GM12865 (cell line): ENCODE results near the gene ADIG.

Experiments
- DNase-seq: peaks from one replicate; pipeline ENCODE4 v3.0.0; 2010; ENCODE audit warnings: low read depth
- H3K4me3 ChIP-seq: 2 replicates; pipeline ENCODE4 v1.5.1; 2011; ENCODE audit warnings: mild to moderate bottlenecking, low read depth, low read length, control low read depth
- TF ChIP-seq, protein P1 (sequence below): IDR thresholded peaks from 2 replicates; pipeline ENCODE4 v1.5.1; 2011; ENCODE audit warnings: low read length, control low read depth, low read depth, inconsistent platforms; ENCODE audit not compliant: insufficient read depth; ENCODE audit errors: missing control alignments

Gene ADIG

DNA sequence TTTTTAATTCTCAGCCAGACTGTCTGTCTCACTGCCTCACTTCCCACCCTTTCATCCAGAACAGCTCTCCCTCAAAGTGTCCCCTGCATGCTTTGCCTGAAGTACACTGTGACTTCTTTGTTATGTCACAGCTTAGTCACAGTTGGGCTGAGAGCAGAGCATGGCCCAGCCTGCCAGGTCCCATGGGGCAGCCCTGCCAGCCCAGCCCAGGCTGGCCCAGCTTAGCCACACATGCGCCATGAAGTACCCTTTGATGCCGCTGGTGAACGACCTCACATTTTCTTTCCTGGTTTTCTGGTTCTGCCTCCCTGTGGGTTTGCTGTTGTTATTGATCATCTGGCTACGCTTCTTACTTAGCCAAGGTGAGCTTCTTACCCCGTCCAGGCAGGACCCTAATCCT, at the start of gene ADIG:
ADIG (plus strand) TSS at position 185 of the 400 bp plus-strand sequence; CDS start at position 239, 54 bp downstream.
- DNase-seq: no peak
- no peak within 1 kb of the TSS for H3K4me3 ChIP-seq
- TF ChIP-seq, protein P1, sequence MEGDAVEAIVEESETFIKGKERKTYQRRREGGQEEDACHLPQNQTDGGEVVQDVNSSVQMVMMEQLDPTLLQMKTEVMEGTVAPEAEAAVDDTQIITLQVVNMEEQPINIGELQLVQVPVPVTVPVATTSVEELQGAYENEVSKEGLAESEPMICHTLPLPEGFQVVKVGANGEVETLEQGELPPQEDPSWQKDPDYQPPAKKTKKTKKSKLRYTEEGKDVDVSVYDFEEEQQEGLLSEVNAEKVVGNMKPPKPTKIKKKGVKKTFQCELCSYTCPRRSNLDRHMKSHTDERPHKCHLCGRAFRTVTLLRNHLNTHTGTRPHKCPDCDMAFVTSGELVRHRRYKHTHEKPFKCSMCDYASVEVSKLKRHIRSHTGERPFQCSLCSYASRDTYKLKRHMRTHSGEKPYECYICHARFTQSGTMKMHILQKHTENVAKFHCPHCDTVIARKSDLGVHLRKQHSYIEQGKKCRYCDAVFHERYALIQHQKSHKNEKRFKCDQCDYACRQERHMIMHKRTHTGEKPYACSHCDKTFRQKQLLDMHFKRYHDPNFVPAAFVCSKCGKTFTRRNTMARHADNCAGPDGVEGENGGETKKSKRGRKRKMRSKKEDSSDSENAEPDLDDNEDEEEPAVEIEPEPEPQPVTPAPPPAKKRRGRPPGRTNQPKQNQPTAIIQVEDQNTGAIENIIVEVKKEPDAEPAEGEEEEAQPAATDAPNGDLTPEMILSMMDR: no peak

DNA sequence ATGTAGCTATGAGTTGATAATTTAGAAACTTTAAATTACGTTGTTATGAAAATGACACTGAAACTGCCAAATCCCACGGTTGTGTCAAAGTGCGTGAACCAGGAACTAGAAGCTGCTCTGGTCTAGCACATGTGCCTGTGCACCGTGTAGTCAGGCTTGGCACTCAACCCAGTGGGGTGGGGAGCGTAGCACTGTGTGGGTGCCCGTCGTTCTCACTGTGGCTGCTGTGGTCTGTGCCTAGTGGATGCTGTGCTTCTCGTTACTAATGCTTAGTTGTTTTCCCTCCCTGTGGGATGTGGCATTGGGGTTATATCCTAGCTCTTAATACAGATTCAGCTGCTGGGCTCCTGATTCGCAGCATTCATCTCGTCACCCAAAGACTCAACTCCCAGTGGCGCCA, 46.2 kb upstream of the ADIG start:
- TF ChIP-seq, protein P1: no peak
- DNase-seq: peak; percentile 2
- H3K4me3 ChIP-seq: no peak overlapping the region

- TF ChIP-seq, protein P1: no peak
- no peak overlapping the region for H3K4me3 ChIP-seq
- no peak for DNase-seq
Measured at GRCh38 chr20:38536310-38536709, 44.7 kb upstream of the ADIG start.

- DNase-seq: no peak
- no peak overlapping the region for H3K4me3 ChIP-seq
- TF ChIP-seq, protein P1: no peak
Measured at GRCh38 chr20:38537176-38537575, 43.8 kb upstream of the ADIG start.

GRCh38 chr20:38538789-38539188, 42.2 kb upstream of the ADIG start:
- no peak for DNase-seq
- TF ChIP-seq, protein P1: no peak
- no peak overlapping the region for H3K4me3 ChIP-seq

DNA sequence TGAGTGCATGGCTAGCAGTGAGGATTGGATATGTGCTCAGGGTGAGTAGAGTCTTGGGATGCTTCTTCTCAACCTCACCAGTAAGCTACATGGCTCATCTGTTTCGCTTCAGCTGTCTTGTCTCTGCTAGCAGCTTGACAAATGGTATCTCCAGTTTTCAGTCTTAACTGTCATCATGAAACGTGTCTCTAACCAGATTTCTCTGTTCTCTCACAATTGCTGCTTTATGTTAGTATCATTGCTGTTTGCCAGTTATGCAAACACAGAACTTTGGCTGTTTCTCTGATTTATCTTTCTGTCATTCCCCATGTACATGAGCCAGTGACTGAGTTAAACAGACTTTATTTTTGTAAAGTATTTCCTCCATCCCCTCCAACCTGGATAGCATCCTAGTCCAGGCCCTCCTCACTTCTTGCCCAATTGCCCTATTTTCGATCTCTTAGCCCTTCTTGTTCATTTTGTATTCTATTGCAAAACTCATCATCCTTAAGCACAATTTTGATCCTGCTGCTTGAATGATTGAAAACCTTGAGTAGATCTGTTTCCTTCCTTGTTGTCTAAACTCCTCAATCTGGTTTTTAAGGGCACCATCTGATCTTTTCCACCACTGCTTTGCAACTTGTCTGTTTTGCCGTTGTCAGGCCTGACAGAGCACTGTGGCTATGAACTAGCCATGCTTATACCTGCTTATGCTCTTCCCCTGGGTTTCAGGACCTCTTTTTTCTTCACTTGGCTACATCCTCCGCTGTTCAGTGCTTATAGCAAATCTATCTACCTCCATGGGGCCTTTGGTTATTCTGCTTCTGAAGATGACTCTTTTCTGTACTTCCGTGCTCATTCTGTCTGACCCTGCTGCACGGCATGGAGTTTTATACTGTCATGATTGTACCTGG, 37.7 kb upstream of the ADIG start:
- no peak overlapping the region for H3K4me3 ChIP-seq
- TF ChIP-seq, protein P1: no peak
- DNase-seq: peak; percentile 6
